SK-N-SH treated with all-trans-retinoic acid at 6 μM for 48 hours (cell line): ENCODE data around the gene OR51T1.

Experiments used
- ATAC-seq: fragments of 200-7000 bp; cut with Tn5 transposase; 3 replicates; pipeline ENCODE4 v1.9.1; 2020; ENCODE audit warnings: mild to moderate bottlenecking, moderate library complexity
- ARNTL ChIP-seq: fragments of 450-650 bp; formaldehyde crosslinking; IDR thresholded peaks from 2 replicates; pipeline ENCODE4 v1.5.0; 2020; ENCODE audit warnings: low read depth, mild to moderate bottlenecking, moderate library complexity, borderline replicate concordance
- CSDC2 ChIP-seq: fragments of 250-450 bp; sonication (Bioruptor Pico); IDR thresholded peaks from 2 replicates; pipeline ENCODE4 v1.5.0; 2020; ENCODE audit warnings: mild to moderate bottlenecking, moderate library complexity
- ESRRG ChIP-seq: fragments of 250-450 bp; sonication (Bioruptor Pico); IDR thresholded peaks from 2 replicates; pipeline ENCODE4 v1.6.1; 2021; ENCODE audit warnings: mild to moderate bottlenecking
- GLIS3 ChIP-seq: fragments of 250-450 bp; sonication (Bioruptor Pico); IDR thresholded peaks from 2 replicates; pipeline ENCODE4 v1.5.0; 2020; ENCODE audit warnings: mild to moderate bottlenecking, moderate library complexity
- ISL1 ChIP-seq: fragments of 250-450 bp; sonication (Bioruptor Pico); IDR thresholded peaks from 2 replicates; pipeline ENCODE4 v2.1.2; 2022; ENCODE audit warnings: mild to moderate bottlenecking, moderate library complexity
- PPARA ChIP-seq: fragments of 250-450 bp; sonication (Bioruptor Pico); IDR thresholded peaks from 2 replicates; pipeline ENCODE4 v1.5.0; 2020; ENCODE audit warnings: mild to moderate bottlenecking, borderline replicate concordance
- RARB ChIP-seq: fragments of 250-450 bp; sonication (Bioruptor Pico); IDR thresholded peaks from 2 replicates; pipeline ENCODE4 v1.8.0; 2021; ENCODE audit warnings: mild to moderate bottlenecking, moderate library complexity
- SNAI2 ChIP-seq: fragments of 250-450 bp; sonication (Bioruptor Pico); IDR thresholded peaks from 2 replicates; pipeline ENCODE4 v1.5.0; 2020; ENCODE audit warnings: mild to moderate bottlenecking, moderate library complexity
- TCF4 ChIP-seq: fragments of 250-450 bp; sonication (Bioruptor Pico); IDR thresholded peaks from 2 replicates; pipeline ENCODE4 v1.8.0; 2021; ENCODE audit warnings: mild to moderate bottlenecking, moderate library complexity, borderline replicate concordance
- TOX ChIP-seq: fragments of 250-450 bp; sonication (Bioruptor Pico); IDR thresholded peaks from 2 replicates; pipeline ENCODE4 v1.8.0; 2021; ENCODE audit warnings: mild to moderate bottlenecking, moderate library complexity, borderline replicate concordance
- ZC3H10 ChIP-seq: fragments of 250-450 bp; sonication (Bioruptor Pico); IDR thresholded peaks from 2 replicates; pipeline ENCODE4 v1.5.1; 2021; ENCODE audit warnings: mild to moderate bottlenecking, moderate library complexity
- ZFP3 ChIP-seq: fragments of 250-450 bp; sonication (Bioruptor Pico); IDR thresholded peaks from 2 replicates; pipeline ENCODE4 v1.5.0; 2020; ENCODE audit warnings: mild to moderate bottlenecking, moderate library complexity
- ZFP30 ChIP-seq: fragments of 450-650 bp; formaldehyde crosslinking; IDR thresholded peaks from 2 replicates; pipeline ENCODE4 v1.5.0; 2022; ENCODE audit warnings: mild to moderate bottlenecking, moderate library complexity
- ZNF565 ChIP-seq: fragments of 450-650 bp; formaldehyde crosslinking; conservative IDR thresholded peaks from 2 replicates; pipeline ENCODE4 v1.5.0; 2020; ENCODE audit warnings: low read depth, mild to moderate bottlenecking, moderate library complexity
- ZNF70 ChIP-seq: fragments of 450-650 bp; formaldehyde crosslinking; IDR thresholded peaks from 2 replicates; pipeline ENCODE4 v1.5.0; 2020; ENCODE audit warnings: mild to moderate bottlenecking, moderate library complexity
- ZNF8 ChIP-seq: fragments of 450-650 bp; formaldehyde crosslinking; IDR thresholded peaks from 2 replicates; pipeline ENCODE4 v1.5.0; 2020; ENCODE audit warnings: mild to moderate bottlenecking, moderate library complexity
- TF ChIP-seq, protein P1 (sequence below): fragments of 250-450 bp; sonication (Bioruptor Pico); IDR thresholded peaks from 2 replicates; pipeline ENCODE4 v1.5.1; 2021; ENCODE audit warnings: mild to moderate bottlenecking, moderate library complexity
- TF ChIP-seq, protein P2 (sequence below): fragments of 250-450 bp; sonication (Bioruptor Pico); IDR thresholded peaks from 2 replicates; pipeline ENCODE4 v1.8.0; 2020; ENCODE audit warnings: mild to moderate bottlenecking, moderate library complexity, borderline replicate concordance
- TF ChIP-seq, protein P3 (sequence below): fragments of 250-450 bp; sonication (Bioruptor Pico); IDR thresholded peaks from 2 replicates; pipeline ENCODE4 v1.5.0; 2020; ENCODE audit warnings: mild to moderate bottlenecking, moderate library complexity
- TF ChIP-seq, protein P4 (sequence below): fragments of 250-450 bp; sonication (Bioruptor Pico); IDR thresholded peaks from 2 replicates; pipeline ENCODE4 v1.8.0; 2021; ENCODE audit warnings: low read depth, mild to moderate bottlenecking, moderate library complexity, borderline replicate concordance
- TF ChIP-seq, protein P5 (sequence below): fragments of 250-450 bp; sonication (Bioruptor Pico); IDR thresholded peaks from 2 replicates; pipeline ENCODE4 v1.5.1; 2020; ENCODE audit warnings: low read depth, mild to moderate bottlenecking, moderate library complexity

The OR51T1 gene, protein sequence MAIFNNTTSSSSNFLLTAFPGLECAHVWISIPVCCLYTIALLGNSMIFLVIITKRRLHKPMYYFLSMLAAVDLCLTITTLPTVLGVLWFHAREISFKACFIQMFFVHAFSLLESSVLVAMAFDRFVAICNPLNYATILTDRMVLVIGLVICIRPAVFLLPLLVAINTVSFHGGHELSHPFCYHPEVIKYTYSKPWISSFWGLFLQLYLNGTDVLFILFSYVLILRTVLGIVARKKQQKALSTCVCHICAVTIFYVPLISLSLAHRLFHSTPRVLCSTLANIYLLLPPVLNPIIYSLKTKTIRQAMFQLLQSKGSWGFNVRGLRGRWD

DNA sequence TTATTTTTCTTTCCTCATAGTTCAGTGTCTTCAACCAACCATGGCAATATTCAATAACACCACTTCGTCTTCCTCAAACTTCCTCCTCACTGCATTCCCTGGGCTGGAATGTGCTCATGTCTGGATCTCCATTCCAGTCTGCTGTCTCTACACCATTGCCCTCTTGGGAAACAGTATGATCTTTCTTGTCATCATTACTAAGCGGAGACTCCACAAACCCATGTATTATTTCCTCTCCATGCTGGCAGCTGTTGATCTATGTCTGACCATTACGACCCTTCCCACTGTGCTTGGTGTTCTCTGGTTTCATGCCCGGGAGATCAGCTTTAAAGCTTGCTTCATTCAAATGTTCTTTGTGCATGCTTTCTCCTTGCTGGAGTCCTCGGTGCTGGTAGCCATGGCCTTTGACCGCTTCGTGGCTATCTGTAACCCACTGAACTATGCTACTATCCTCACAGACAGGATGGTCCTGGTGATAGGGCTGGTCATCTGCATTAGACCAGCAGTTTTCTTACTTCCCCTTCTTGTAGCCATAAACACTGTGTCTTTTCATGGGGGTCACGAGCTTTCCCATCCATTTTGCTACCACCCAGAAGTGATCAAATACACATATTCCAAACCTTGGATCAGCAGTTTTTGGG lies at the start of gene OR51T1:
Gene OR51T1, plus strand, starts transcription at position 41 of the 641 bp plus-strand sequence. Its CDS starts 0 bp downstream, at position 41.
- ATAC-seq: no peak

DNA sequence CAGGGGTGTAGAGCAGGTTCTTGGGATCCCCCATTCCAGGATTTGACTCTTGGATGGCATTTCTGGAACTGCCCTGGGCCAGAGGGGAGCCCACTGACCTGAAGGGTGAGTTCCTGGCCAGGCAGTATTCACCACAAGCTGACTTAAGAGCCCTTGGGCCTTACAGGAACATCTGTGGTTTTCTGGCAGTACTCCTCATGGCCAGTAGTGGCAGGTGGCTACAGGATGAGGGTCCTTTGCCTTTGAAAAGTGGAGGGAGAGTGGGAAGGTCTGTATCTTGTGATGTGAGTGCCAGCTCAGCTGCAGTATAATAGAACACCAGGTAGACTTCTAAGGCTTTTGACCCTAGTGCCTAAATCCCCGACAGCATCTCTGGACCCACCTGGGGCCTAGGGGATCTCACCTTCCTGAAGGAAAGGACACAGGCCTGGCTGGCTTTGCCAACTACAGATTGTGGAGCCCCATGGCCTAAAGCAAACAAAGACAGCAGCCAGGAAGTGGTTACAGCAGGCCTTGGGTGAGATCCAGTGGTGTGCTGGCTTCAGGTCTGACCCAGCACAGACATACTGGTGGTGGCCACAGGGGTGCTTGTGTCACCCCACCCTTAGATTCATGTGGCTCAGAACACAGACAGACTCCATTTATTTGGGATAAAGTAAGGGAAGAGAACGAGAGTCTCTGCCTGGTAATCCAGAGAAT lies 41.7 kb upstream of the OR51T1 start:
- no peak for ATAC-seq
- TF ChIP-seq ZFP30 (CRISPR knock-in tag) (no peak), CSDC2 (CRISPR knock-in tag) (no peak), ISL1 (CRISPR knock-in tag) (no peak), ZFP3 (CRISPR knock-in tag) (no peak), PPARA (no peak), ARNTL (CRISPR knock-in tag) (no peak), ZNF70 (no peak), ESRRG (CRISPR knock-in tag) (no peak), ZNF8 (CRISPR knock-in tag) (no peak), TCF4 (CRISPR knock-in tag) (no peak), GLIS3 (CRISPR knock-in tag) (no peak)
- TF ChIP-seq, protein P1, sequence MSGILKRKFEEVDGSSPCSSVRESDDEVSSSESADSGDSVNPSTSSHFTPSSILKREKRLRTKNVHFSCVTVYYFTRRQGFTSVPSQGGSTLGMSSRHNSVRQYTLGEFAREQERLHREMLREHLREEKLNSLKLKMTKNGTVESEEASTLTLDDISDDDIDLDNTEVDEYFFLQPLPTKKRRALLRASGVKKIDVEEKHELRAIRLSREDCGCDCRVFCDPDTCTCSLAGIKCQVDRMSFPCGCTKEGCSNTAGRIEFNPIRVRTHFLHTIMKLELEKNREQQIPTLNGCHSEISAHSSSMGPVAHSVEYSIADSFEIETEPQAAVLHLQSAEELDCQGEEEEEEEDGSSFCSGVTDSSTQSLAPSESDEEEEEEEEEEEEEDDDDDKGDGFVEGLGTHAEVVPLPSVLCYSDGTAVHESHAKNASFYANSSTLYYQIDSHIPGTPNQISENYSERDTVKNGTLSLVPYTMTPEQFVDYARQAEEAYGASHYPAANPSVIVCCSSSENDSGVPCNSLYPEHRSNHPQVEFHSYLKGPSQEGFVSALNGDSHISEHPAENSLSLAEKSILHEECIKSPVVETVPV (CRISPR knock-in tag): no peak
- TF ChIP-seq, protein P2, sequence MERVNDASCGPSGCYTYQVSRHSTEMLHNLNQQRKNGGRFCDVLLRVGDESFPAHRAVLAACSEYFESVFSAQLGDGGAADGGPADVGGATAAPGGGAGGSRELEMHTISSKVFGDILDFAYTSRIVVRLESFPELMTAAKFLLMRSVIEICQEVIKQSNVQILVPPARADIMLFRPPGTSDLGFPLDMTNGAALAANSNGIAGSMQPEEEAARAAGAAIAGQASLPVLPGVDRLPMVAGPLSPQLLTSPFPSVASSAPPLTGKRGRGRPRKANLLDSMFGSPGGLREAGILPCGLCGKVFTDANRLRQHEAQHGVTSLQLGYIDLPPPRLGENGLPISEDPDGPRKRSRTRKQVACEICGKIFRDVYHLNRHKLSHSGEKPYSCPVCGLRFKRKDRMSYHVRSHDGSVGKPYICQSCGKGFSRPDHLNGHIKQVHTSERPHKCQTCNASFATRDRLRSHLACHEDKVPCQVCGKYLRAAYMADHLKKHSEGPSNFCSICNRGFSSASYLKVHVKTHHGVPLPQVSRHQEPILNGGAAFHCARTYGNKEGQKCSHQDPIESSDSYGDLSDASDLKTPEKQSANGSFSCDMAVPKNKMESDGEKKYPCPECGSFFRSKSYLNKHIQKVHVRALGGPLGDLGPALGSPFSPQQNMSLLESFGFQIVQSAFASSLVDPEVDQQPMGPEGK (CRISPR knock-in tag): no peak

More for the DNA sequence above, at the start of gene OR51T1:
- TF ChIP-seq TOX (CRISPR knock-in tag) (no peak), ISL1 (CRISPR knock-in tag) (no peak), TCF4 (CRISPR knock-in tag) (no peak), ZNF565 (CRISPR knock-in tag) (no peak), SNAI2 (no peak), ARNTL (CRISPR knock-in tag) (no peak), ZFP3 (CRISPR knock-in tag) (no peak), ESRRG (CRISPR knock-in tag) (no peak), ZNF8 (CRISPR knock-in tag) (no peak), GLIS3 (CRISPR knock-in tag) (no peak), ZNF70 (no peak), RARB (CRISPR knock-in tag) (no peak), ZFP30 (CRISPR knock-in tag) (no peak), ZC3H10 (CRISPR knock-in tag) (no peak)
- TF ChIP-seq, protein P3, sequence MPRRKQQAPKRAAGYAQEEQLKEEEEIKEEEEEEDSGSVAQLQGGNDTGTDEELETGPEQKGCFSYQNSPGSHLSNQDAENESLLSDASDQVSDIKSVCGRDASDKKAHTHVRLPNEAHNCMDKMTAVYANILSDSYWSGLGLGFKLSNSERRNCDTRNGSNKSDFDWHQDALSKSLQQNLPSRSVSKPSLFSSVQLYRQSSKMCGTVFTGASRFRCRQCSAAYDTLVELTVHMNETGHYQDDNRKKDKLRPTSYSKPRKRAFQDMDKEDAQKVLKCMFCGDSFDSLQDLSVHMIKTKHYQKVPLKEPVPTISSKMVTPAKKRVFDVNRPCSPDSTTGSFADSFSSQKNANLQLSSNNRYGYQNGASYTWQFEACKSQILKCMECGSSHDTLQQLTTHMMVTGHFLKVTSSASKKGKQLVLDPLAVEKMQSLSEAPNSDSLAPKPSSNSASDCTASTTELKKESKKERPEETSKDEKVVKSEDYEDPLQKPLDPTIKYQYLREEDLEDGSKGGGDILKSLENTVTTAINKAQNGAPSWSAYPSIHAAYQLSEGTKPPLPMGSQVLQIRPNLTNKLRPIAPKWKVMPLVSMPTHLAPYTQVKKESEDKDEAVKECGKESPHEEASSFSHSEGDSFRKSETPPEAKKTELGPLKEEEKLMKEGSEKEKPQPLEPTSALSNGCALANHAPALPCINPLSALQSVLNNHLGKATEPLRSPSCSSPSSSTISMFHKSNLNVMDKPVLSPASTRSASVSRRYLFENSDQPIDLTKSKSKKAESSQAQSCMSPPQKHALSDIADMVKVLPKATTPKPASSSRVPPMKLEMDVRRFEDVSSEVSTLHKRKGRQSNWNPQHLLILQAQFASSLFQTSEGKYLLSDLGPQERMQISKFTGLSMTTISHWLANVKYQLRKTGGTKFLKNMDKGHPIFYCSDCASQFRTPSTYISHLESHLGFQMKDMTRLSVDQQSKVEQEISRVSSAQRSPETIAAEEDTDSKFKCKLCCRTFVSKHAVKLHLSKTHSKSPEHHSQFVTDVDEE (CRISPR knock-in tag): no peak
- TF ChIP-seq, protein P2 (CRISPR knock-in tag): no peak
- TF ChIP-seq, protein P1 (CRISPR knock-in tag): no peak
- TF ChIP-seq, protein P4, sequence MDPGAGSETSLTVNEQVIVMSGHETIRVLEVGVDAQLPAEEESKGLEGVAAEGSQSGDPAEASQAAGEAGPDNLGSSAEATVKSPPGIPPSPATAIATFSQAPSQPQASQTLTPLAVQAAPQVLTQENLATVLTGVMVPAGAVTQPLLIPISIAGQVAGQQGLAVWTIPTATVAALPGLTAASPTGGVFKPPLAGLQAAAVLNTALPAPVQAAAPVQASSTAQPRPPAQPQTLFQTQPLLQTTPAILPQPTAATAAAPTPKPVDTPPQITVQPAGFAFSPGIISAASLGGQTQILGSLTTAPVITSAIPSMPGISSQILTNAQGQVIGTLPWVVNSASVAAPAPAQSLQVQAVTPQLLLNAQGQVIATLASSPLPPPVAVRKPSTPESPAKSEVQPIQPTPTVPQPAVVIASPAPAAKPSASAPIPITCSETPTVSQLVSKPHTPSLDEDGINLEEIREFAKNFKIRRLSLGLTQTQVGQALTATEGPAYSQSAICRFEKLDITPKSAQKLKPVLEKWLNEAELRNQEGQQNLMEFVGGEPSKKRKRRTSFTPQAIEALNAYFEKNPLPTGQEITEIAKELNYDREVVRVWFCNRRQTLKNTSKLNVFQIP (CRISPR knock-in tag): no peak
- TF ChIP-seq, protein P5, sequence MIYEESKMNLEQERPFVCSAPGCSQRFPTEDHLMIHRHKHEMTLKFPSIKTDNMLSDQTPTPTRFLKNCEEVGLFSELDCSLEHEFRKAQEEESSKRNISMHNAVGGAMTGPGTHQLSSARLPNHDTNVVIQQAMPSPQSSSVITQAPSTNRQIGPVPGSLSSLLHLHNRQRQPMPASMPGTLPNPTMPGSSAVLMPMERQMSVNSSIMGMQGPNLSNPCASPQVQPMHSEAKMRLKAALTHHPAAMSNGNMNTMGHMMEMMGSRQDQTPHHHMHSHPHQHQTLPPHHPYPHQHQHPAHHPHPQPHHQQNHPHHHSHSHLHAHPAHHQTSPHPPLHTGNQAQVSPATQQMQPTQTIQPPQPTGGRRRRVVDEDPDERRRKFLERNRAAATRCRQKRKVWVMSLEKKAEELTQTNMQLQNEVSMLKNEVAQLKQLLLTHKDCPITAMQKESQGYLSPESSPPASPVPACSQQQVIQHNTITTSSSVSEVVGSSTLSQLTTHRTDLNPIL (CRISPR knock-in tag): no peak
